ENCODE measurements around the gene GRK4. TPM values are rescaled to one million over a fixed set of nuclear protein-coding genes. Genes with fewer than 3 reads are reported as not detected.

Gene GRK4
- total RNA-seq, 2 experiments from 2014 or later: 1.3 to 2.1 TPM

DNA sequence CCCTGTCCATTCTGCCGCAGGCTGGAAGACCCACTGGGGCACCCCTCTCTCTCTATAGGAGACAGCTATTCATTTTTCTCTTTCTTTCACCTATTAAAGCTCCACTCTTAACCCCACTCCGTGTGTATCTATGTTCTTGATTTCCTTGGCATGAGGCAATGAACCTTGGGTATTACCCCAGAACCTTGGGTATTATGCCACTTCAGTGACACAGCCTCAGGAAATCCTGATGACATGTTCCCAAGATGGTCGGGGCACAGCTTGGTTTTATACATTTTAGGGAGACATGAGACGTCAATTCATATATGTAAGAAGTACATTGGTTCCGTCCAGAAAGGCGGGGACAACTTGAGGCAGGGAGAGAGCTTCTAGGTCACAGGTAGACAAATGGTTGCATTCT lies 97.6 kb downstream of the GRK4 start:
- Mint-ChIP-seq H3K9me3 (peaks cover 4% of the 10 kb centered on the region), H3K27me3 (ENCODE audit: low read depth) (no peaks in the 10 kb centered on the region), H3K36me3 (ENCODE audit: low read depth) (no peaks in the 10 kb centered on the region), H3K27ac (no peak overlapping the region), H3K4me1 (ENCODE audit: low read depth) (no peaks in the 10 kb centered on the region), H3K4me3 (no peak overlapping the region)
- DNase-seq: no peak
- CTCF ChIA-PET: interaction anchor here (0.9 kb wide), 1 partner anchor 13 kb away, joined by 3 read pairs; no protein-coding TSS in a partner anchor
- intact Hi-C loops (cut with micrococcal nuclease): no loop called here

DNA sequence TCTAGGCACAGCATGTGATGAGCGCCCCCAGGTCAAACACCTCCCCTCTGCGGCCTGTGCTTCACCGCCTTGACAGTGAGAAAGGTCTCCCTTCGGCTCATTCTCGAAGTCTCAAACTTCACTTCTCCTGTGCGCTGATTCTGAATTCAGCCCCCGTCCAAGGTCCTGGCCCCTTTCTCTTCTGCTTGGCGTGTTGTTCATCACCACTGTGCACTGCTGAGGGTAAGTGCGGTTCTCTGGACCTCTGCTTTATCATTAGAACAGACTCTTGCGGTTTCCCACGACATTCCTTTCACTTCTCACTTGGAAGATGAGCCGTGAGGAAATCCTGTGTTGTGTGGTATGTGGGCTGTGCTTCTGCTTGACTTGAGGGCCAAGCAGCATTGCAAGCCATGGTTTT lies 99.1 kb downstream of the GRK4 start:
- CTCF ChIA-PET: no interaction called here
- H3K4me3 Mint-ChIP-seq: no peak overlapping the region
- H3K4me1 Mint-ChIP-seq (ENCODE audit: low read depth): no peaks in the 10 kb centered on the region
- H3K9me3 Mint-ChIP-seq: no peaks in the 10 kb centered on the region
- no peak for DNase-seq
- intact Hi-C loops (cut with micrococcal nuclease): no loop called here
- H3K27ac Mint-ChIP-seq: no peak overlapping the region
- H3K36me3 Mint-ChIP-seq (ENCODE audit: low read depth): no peaks in the 10 kb centered on the region
- H3K27me3 Mint-ChIP-seq (ENCODE audit: low read depth): no peaks in the 10 kb centered on the region

DNA sequence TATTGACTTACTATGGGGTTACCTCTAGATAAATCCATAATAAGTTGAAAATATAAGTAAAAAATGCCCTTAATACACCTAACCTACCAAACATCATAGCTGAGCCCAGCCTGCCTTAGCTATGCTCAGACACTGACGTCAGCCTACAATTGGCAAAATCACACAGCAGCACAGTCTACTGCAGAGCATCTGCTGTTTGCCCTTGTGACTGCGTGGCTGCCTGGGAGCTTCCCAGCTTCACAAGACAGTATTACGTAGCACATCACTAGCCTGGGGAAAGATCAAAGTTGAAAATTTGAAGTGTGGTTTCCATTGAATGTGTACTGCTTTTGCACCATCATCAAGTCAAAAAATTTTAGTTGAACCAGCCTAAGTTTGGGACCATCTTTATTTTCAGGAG lies 102.2 kb downstream of the GRK4 start:
- intact Hi-C loops (cut with micrococcal nuclease): no loop called here
- Mint-ChIP-seq H3K27ac (no peak overlapping the region), H3K9me3 (no peaks in the 10 kb centered on the region), H3K4me1 (ENCODE audit: low read depth) (no peaks in the 10 kb centered on the region), H3K36me3 (ENCODE audit: low read depth) (no peaks in the 10 kb centered on the region), H3K4me3 (no peak overlapping the region), H3K27me3 (ENCODE audit: low read depth) (no peaks in the 10 kb centered on the region)
- CTCF ChIA-PET: interaction anchor here (1.0 kb wide), 1 partner anchor 29 kb away, joined by 3 read pairs; no protein-coding TSS in a partner anchor
- no peak for DNase-seq

DNA sequence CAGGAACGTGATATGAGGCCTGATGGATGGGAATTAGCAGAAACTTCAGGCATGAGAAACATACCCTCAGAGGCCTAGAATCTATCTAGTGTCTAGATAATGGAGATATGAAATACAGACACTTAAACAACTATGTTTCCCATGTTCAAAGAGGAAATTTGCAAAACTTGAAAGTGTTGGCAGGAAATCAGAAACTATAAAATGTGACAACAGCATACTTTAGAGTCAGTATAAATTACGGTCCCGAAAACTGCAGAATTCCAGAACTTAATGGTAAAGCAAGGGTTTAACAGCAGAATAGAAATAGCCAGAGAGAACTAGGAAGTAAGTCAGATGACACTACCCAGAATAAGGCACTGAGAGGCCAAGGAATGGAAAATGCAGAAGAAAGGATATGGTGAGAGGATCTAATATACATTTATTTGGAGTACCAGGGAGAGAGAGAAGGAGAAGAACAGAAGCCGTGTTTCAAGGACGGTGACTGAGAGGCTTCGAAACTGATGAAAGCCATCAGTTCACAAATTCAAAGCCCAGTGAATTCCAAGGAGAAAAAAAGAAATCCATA lies 103.5 kb downstream of the GRK4 start:
- H3K9me3 Mint-ChIP-seq: no peaks in the 10 kb centered on the region
- no peak overlapping the region for H3K27ac Mint-ChIP-seq
- intact Hi-C loops (cut with micrococcal nuclease): no loop called here
- CTCF ChIA-PET: interaction anchor here (1.0 kb wide), 2 partner anchors 30 to 88 kb away, joined by 3 to 4 read pairs; no protein-coding TSS in a partner anchor
- H3K4me1 Mint-ChIP-seq (ENCODE audit: low read depth): no peaks in the 10 kb centered on the region
- H3K4me3 Mint-ChIP-seq: no peak overlapping the region
- H3K27me3 Mint-ChIP-seq (ENCODE audit: low read depth): no peaks in the 10 kb centered on the region
- no peaks in the 10 kb centered on the region for H3K36me3 Mint-ChIP-seq (ENCODE audit: low read depth)
- no peak for DNase-seq

DNA sequence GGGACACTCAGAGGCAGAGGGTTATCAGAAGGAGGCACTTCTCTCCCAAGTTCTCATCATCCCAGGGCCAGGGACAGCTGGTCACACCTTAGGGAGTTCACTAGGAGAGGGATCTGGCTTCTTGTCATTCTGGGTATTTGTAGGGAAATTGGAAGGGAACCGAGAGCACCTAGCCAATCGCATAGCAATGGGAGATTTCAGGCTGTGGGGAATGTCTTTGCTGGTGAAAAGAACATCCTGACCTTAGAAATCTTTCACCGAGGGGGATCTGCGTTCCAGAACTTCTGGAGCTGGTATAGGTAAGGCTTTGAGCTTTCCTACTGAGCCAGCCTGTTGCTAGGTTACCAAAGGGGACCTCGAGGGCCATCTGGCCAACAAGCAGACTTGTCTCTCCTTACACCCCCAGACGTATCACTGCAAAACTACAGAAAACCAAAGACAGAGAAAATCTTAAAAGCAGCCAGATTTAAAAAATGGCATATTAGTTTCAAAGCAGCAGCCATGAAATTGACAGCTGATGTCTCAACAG lies 104.2 kb downstream of the GRK4 start:
- DNase-seq: no peak
- H3K36me3 Mint-ChIP-seq (ENCODE audit: low read depth): no peaks in the 10 kb centered on the region
- no peak overlapping the region for H3K4me3 Mint-ChIP-seq
- no peaks in the 10 kb centered on the region for H3K9me3 Mint-ChIP-seq
- no peak overlapping the region for H3K27ac Mint-ChIP-seq
- intact Hi-C loops (cut with micrococcal nuclease): no loop called here
- H3K27me3 Mint-ChIP-seq (ENCODE audit: low read depth): no peaks in the 10 kb centered on the region
- CTCF ChIA-PET: no interaction called here
- no peaks in the 10 kb centered on the region for H3K4me1 Mint-ChIP-seq (ENCODE audit: low read depth)

DNA sequence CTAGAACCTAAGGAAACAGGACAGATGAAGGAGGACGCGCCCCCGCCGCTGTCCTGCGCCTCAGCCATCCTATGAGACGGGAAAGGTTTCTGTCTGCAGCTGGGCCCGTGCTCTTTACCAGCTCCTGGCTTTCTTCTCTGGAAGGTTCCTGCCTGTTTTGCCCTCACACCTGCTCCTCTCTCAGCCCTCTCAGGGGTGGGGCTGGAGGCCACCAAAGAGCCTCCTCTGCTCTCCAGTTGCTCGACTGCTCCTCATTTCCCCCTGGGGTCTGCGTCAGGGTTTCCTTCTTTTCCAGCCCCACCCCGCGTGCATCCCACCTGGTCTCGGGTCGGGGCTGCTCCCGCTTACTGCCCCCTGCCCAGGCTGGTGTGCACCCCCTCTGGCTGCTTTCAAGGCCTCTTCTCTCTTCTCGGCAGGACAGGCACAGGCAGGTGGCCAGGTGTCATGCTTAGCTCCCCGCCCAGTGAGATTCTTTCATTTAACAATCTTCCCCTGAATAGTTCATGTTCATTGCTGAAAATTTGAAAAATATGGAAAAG lies 106.4 kb downstream of the GRK4 start:
- DNase-seq: no peak
- Mint-ChIP-seq H3K4me1 (ENCODE audit: low read depth) (no peaks in the 10 kb centered on the region), H3K27ac (no peak overlapping the region), H3K4me3 (no peak overlapping the region), H3K27me3 (ENCODE audit: low read depth) (no peaks in the 10 kb centered on the region), H3K9me3 (no peaks in the 10 kb centered on the region), H3K36me3 (ENCODE audit: low read depth) (no peaks in the 10 kb centered on the region)
- intact Hi-C loops (cut with micrococcal nuclease): no loop called here
- CTCF ChIA-PET: interaction anchor here (1.1 kb wide), 1 partner anchor 20 kb away, joined by 3 read pairs; no protein-coding TSS in a partner anchor

DNA sequence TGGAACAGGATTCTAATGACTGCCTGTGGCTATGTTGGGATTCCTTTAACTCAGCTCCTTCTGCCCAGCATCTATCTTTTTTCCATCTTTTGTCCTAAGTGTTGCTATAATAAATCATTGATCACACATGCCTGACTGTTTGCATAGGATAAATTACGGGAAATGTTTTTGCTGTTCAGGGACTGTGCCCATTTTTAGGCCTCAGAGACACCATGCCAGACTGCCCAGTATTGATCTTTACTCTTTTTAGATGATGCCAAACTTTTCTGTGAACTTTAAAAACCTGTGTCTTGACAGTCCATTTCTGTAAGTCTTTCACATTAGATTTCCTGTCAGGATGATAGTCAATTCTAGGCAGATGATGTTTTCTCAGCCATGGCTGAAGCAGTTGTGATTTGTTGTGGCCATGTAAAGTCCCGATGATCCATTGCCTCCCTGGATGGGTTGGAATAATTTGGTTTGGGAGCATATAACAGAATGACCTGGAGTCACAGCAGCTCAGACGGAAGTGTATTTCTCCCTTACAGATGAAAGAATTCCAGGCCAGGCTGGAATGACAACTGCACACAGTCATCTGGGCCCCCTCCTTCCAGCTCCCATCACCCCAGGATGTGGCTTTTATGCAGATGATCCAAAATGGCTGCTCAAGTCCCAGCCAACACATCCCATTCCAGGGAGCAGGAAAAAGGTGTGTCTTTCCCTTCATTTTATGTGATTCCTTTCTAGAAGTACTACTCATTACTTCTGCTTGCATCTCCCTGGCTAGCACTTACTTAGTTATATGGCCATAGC lies 107.5 kb downstream of the GRK4 start:
- CTCF ChIA-PET: interaction anchor here (1.3 kb wide), 1 partner anchor 15 kb away, joined by 3 read pairs; no protein-coding TSS in a partner anchor
- Mint-ChIP-seq H3K27me3 (ENCODE audit: low read depth) (no peaks in the 10 kb centered on the region), H3K27ac (no peak overlapping the region), H3K4me3 (no peak overlapping the region), H3K36me3 (ENCODE audit: low read depth) (no peaks in the 10 kb centered on the region), H3K4me1 (ENCODE audit: low read depth) (peaks cover 4% of the 10 kb centered on the region), H3K9me3 (no peaks in the 10 kb centered on the region)
- intact Hi-C loops (cut with micrococcal nuclease): no loop called here
- DNase-seq: no peak

DNA sequence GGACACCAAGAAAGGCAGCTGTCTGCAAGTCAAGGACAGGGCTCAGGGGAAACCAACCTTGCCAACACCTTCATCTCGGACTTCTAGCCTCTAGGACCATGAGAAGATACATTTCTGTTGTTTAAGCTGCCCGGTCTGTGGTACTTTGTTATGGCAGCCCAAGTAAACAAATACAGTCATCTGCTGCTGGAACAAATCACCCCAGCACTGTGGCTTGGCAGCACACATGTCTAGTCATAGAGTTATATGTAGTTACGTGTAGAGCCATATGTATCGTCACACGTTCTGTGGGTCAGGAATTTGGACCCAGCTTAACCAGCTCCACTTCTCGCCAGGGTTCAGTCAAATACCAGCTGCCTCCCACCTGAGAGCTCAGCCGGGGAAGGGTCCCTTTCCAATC lies 108.4 kb downstream of the GRK4 start:
- no peak for DNase-seq
- Mint-ChIP-seq H3K4me3 (no peak overlapping the region), H3K27ac (no peak overlapping the region), H3K9me3 (no peaks in the 10 kb centered on the region), H3K4me1 (ENCODE audit: low read depth) (peaks cover 12% of the 10 kb centered on the region), H3K36me3 (ENCODE audit: low read depth) (peaks cover 1% of the 10 kb centered on the region), H3K27me3 (ENCODE audit: low read depth) (no peaks in the 10 kb centered on the region)
- CTCF ChIA-PET: interaction anchor here (0.5 to 1.3 kb wide), 3 partner anchors 16 to 366 kb away, joined by 3 to 4 read pairs (median 3); no protein-coding TSS in a partner anchor
- intact Hi-C loops (cut with micrococcal nuclease): no loop called here

DNA sequence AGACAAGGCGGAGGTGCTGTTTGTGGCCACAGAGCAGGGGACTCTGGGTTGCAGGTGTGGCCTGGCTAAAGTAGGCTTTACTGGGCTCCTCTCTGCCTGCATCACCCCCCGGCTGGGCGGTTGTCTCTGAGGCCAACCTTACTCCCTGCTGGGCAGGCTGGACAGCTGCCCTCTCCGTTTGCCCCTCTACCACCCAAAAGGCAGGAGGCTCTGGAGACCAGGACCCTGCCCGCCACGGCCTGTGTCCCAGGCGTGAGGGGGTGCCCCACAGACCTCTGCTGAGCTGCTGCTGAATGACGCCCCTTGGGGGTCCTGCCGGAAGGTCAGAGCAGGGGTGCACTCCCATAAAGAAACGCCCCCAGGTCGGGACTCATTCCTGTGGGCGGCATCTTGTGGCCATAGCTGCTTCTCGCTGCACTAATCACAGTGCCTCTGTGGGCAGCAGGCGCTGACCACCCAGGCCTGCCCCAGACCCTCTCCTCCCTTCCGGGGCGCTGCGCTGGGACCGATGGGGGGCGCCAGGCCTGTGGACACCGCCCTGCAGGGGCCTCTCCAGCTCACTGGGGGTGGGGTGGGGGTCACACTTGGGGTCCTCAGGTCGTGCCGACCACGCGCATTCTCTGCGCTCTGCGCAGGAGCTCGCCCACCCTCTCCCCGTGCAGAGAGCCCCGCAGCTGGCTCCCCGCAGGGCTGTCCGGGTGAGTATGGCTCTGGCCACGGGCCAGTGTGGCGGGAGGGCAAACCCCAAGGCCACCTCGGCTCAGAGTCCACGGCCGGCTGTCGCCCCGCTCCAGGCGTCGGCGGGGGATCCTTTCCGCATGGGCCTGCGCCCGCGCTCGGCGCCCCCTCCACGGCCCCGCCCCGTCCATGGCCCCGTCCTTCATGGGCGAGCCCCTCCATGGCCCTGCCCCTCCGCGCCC lies 110.0 kb downstream of the GRK4 start:
- peak; percentile 17 for DNase-seq
- no peak overlapping the region for H3K27ac Mint-ChIP-seq
- H3K4me1 Mint-ChIP-seq (ENCODE audit: low read depth): peaks cover 23% of the 10 kb centered on the region
- intact Hi-C loops (cut with micrococcal nuclease): loop anchor here (1.0 kb wide), 6 partner anchors 12 to 882 kb away; partner anchors contain the start of genes GRK4 and NOP14
- CTCF ChIA-PET: interaction anchor here (0.6 kb wide), 2 partner anchors 11 to 111 kb away, joined by 3 to 6 read pairs; no protein-coding TSS in a partner anchor
- H3K36me3 Mint-ChIP-seq (ENCODE audit: low read depth): peaks cover 1% of the 10 kb centered on the region
- H3K27me3 Mint-ChIP-seq (ENCODE audit: low read depth): no peaks in the 10 kb centered on the region
- H3K9me3 Mint-ChIP-seq: no peaks in the 10 kb centered on the region
- peak overlapping the region; percentile 18 for H3K4me3 Mint-ChIP-seq

DNA sequence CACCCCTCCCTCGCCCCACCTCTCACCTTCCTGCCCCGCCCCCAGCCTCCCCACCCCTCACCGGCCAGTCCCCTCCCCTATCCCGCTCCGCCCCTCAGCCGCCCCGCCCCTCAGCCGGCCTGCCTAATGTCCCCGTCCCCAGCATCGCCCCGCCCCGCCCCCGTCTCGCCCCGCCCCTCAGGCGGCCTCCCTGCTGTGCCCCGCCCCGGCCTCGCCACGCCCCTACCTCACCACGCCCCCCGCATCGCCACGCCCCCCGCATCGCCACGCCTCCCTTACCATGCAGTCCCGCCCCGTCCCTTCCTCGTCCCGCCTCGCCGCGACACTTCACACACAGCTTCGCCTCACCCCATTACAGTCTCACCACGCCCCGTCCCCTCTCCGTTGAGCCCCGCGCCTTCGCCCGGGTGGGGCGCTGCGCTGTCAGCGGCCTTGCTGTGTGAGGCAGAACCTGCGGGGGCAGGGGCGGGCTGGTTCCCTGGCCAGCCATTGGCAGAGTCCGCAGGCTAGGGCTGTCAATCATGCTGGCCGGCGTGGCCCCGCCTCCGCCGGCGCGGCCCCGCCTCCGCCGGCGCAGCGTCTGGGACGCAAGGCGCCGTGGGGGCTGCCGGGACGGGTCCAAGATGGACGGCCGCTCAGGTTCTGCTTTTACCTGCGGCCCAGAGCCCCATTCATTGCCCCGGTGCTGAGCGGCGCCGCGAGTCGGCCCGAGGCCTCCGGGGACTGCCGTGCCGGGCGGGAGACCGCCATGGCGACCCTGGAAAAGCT lies 110.9 kb downstream of the GRK4 start, which contains the start of the genes HTT and HTT-AS:
Gene HTT, plus strand, starts transcription at position 604 of the 768 bp plus-strand sequence. Its CDS starts 145 bp downstream, at position 749.
Gene HTT-AS, minus strand, starts transcription at position 461 of the 768 bp plus-strand sequence.
- Mint-ChIP-seq H3K4me1 (ENCODE audit: low read depth) (peaks cover 28% of the 10 kb centered on the region), H3K9me3 (no peaks in the 10 kb centered on the region), H3K27me3 (ENCODE audit: low read depth) (no peaks in the 10 kb centered on the region), H3K27ac (peak within 1 kb of the TSS; percentile 87), H3K36me3 (ENCODE audit: low read depth) (peaks cover 1% of the 10 kb centered on the region), H3K4me3 (peak within 1 kb of the TSS; percentile 83)
- intact Hi-C loops (cut with micrococcal nuclease): loop anchor here (1.0 kb wide), 6 partner anchors 11 to 881 kb away; partner anchors contain the start of genes GRK4 and NOP14
- CTCF ChIA-PET: interaction anchor here (0.6 kb wide), 2 partner anchors 112 to 325 kb away, joined by 5 to 6 read pairs; no protein-coding TSS in a partner anchor
- peak; percentile 99 for DNase-seq

Measured in activated naive CD4-positive, alpha-beta T cell treated with anti-CD3 and anti-CD28 coated beads for 36 hours (primary cell).